Loucy (cell line): Measurements from ENCODE around the gene PLA2G5.

Experiments used
- H2AFZ ChIP-seq: fragments of 200-600 bp; sonication (generic); 2 replicates; pipeline ENCODE4 v1.6.0; 2016; ENCODE audit warnings: antibody characterized with exemption, mild to moderate bottlenecking, low read length, moderate library complexity
- H3F3A ChIP-seq: fragments of 200-600 bp; 2 replicates; pipeline ENCODE4 v1.6.0; 2016; ENCODE audit warnings: antibody characterized with exemption, low read depth, mild to moderate bottlenecking
- H3K27me3 ChIP-seq: fragments of 200-600 bp; sonication (generic); 2 replicates; pipeline ENCODE4 v1.6.1; 2014; ENCODE audit warnings: low read length, mild to moderate bottlenecking; ENCODE audit not compliant: insufficient read depth, poor library complexity, severe bottlenecking
- H3K36me3 ChIP-seq: fragments of 200-600 bp; sonication (generic); 2 replicates; pipeline ENCODE4 v1.6.1; 2016; ENCODE audit warnings: low read length; ENCODE audit not compliant: insufficient read depth
- H3K4me1 ChIP-seq: fragments of 200-600 bp; sonication (generic); 2 replicates; pipeline ENCODE4 v1.5.1; 2014; ENCODE audit warnings: low read length, mild to moderate bottlenecking; ENCODE audit not compliant: insufficient read depth, poor library complexity, severe bottlenecking
- H3K4me2 ChIP-seq: fragments of 200-600 bp; sonication (generic); 2 replicates; pipeline ENCODE4 v1.6.0; 2014; ENCODE audit warnings: antibody characterized with exemption, low read length, low read depth, mild to moderate bottlenecking; ENCODE audit not compliant: poor library complexity, severe bottlenecking
- H3K4me3 ChIP-seq: fragments of 200-600 bp; sonication (generic); 2 replicates; pipeline ENCODE4 v1.5.1; 2014; ENCODE audit warnings: low read length, mild to moderate bottlenecking, mixed read lengths; ENCODE audit not compliant: poor library complexity, severe bottlenecking
- H3K79me2 ChIP-seq: fragments of 200-600 bp; sonication (generic); 2 replicates; pipeline ENCODE4 v1.6.1; 2014; ENCODE audit warnings: low read length; ENCODE audit not compliant: insufficient read depth
- H3K9ac ChIP-seq: fragments of 200-600 bp; sonication (generic); 2 replicates; pipeline ENCODE4 v1.6.0; 2014; ENCODE audit warnings: mild to moderate bottlenecking, low read depth, low read length, moderate library complexity; ENCODE audit not compliant: poor library complexity, severe bottlenecking
- H3K9me2 ChIP-seq: fragments of 200-600 bp; sonication (generic); replicated peaks from 2 replicates; pipeline ENCODE4 v1.6.1; 2016; ENCODE audit warnings: low read depth, low read length, mixed read lengths
- H3K9me3 ChIP-seq: fragments of 200-600 bp; sonication (generic); 2 replicates; pipeline ENCODE4 v1.6.1; 2014; ENCODE audit warnings: mild to moderate bottlenecking, antibody characterized with exemption, low read length, low read depth; ENCODE audit not compliant: insufficient read depth
- H4K20me1 ChIP-seq: fragments of 200-600 bp; sonication (generic); 2 replicates; pipeline ENCODE4 v1.6.0; 2014; ENCODE audit warnings: antibody characterized with exemption, low read length, mild to moderate bottlenecking; ENCODE audit not compliant: insufficient read depth, poor library complexity, severe bottlenecking
- EZH2phosphoT487 ChIP-seq: fragments of 200-600 bp; IDR thresholded peaks from 2 replicates; pipeline ENCODE4 v1.6.1; 2018; ENCODE audit warnings: antibody characterized with exemption, mild to moderate bottlenecking, moderate library complexity, borderline replicate concordance
- TF ChIP-seq, protein P1 (sequence below): fragments of 200-600 bp; sonication (generic); conservative IDR thresholded peaks from 2 replicates; pipeline ENCODE4 v1.5.1; 2014; ENCODE audit warnings: mild to moderate bottlenecking, antibody characterized with exemption, low read length

PLA2G5 gene

DNA sequence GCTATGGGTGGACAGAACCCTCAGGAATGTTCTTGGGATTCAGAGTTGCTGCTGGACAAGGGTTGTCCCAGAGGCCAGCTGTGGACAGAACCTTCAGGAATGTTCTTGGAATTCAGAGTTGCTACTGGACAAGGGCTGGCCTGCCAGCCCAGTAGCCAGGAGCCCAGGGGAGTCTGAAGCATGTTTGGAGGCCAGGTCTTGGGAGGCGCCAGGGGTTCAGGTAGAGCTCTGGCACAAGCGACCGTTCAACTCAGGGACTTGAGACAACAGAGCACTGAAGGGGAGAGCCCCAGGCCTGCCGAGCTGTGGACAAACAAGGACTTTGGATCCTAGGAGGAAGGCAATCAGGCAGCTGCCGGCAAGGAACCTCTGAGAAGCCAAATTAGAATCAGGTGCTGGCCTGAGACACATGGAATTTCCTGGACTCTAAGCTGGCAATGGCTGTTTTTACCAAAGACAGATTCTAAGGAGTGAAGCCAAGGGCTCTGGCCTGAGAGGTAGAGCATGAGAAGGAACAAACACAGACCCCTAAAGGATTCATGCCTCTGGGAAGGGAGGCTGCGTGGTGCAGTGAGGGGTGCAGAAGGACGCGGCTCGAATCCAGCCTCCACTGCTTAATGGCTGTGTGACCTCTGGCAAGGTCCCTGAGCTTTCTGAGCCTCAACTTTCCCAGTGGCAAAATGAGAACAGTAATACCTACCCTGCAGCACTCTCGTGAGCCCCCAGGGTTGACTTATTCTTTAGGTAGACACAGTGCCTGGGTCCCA lies 13.4 kb downstream of the PLA2G5 start:
- H3F3A ChIP-seq: no peaks in the 10 kb centered on the region
- TF ChIP-seq, protein P1, sequence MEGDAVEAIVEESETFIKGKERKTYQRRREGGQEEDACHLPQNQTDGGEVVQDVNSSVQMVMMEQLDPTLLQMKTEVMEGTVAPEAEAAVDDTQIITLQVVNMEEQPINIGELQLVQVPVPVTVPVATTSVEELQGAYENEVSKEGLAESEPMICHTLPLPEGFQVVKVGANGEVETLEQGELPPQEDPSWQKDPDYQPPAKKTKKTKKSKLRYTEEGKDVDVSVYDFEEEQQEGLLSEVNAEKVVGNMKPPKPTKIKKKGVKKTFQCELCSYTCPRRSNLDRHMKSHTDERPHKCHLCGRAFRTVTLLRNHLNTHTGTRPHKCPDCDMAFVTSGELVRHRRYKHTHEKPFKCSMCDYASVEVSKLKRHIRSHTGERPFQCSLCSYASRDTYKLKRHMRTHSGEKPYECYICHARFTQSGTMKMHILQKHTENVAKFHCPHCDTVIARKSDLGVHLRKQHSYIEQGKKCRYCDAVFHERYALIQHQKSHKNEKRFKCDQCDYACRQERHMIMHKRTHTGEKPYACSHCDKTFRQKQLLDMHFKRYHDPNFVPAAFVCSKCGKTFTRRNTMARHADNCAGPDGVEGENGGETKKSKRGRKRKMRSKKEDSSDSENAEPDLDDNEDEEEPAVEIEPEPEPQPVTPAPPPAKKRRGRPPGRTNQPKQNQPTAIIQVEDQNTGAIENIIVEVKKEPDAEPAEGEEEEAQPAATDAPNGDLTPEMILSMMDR: no peak
- no peak for TF ChIP-seq EZH2phosphoT487
- H3K9me2 ChIP-seq: no peaks in the 10 kb centered on the region
- no peaks in the 10 kb centered on the region for H3K27me3 ChIP-seq
- no peak overlapping the region for H3K4me3 ChIP-seq
- H2AFZ ChIP-seq: no peak overlapping the region
- H3K79me2 ChIP-seq: no peaks in the 10 kb centered on the region
- H3K9me3 ChIP-seq: no peaks in the 10 kb centered on the region
- no peak overlapping the region for H3K9ac ChIP-seq
- H3K4me1 ChIP-seq: peaks cover 21% of the 10 kb centered on the region
- H3K4me2 ChIP-seq: no peak overlapping the region
- H4K20me1 ChIP-seq: no peaks in the 10 kb centered on the region
- H3K36me3 ChIP-seq: no peaks in the 10 kb centered on the region

DNA sequence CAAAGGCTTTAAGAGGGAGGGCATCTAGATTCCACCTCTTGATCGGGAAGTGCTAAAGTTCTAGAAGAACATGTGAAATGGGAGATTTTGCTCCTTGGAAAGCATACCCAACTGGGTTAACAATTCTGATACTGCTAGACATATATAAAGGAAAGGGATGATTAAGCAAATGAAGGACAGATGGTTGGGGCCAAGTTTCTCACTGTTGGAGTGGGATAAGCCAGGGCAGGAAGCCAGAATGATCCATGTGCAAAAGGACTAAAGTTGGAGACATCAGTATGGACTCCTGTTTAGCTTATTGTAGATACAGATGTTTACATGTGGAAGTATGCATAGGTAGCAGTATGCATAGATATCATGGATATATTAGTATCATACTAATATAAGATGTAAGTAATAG lies 16.8 kb downstream of the PLA2G5 start:
- Histone ChIP-seq H3K9ac (no peak overlapping the region), H3K4me2 (no peak overlapping the region), H3K9me2 (no peaks in the 10 kb centered on the region), H3K4me3 (no peak overlapping the region), H3K27me3 (no peaks in the 10 kb centered on the region), H3K4me1 (peaks cover 7% of the 10 kb centered on the region), H3F3A (no peaks in the 10 kb centered on the region), H3K9me3 (no peaks in the 10 kb centered on the region), H4K20me1 (no peaks in the 10 kb centered on the region), H2AFZ (no peak overlapping the region), H3K79me2 (no peaks in the 10 kb centered on the region), H3K36me3 (no peaks in the 10 kb centered on the region)
- no peak for TF ChIP-seq EZH2phosphoT487

DNA sequence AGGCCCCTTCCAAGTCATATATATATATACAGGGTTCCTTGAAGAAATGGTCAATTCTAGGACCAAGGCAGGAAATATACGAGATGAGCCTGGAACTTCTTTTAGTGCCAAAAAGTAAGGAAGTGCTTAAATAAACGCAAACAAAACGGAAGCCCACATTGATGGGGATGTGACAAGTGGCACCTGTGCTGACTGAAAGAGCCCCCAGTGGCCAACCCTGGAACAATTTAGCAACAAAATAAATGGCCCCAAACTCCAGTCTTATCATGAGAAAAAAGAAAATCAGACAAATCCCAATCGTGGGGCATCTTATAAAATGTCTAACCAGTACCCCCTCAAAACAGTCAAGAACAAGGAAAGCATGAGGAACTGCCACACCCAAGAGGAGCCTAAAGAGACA lies 17.7 kb downstream of the PLA2G5 start:
- TF ChIP-seq EZH2phosphoT487: no peak
- TF ChIP-seq, protein P1: peak; percentile 56
- Histone ChIP-seq H3K4me2 (no peak overlapping the region), H3K27me3 (no peaks in the 10 kb centered on the region)

More for the DNA sequence above, 17.7 kb downstream of the PLA2G5 start:
- no peaks in the 10 kb centered on the region for H4K20me1 ChIP-seq
- H3K9me2 ChIP-seq: no peaks in the 10 kb centered on the region
- H3K4me1 ChIP-seq: peaks cover 1% of the 10 kb centered on the region
- H3K9me3 ChIP-seq: no peaks in the 10 kb centered on the region
- no peak overlapping the region for H3K9ac ChIP-seq
- H2AFZ ChIP-seq: no peak overlapping the region
- no peaks in the 10 kb centered on the region for H3K79me2 ChIP-seq
- H3K36me3 ChIP-seq: no peaks in the 10 kb centered on the region
- no peaks in the 10 kb centered on the region for H3F3A ChIP-seq
- no peak overlapping the region for H3K4me3 ChIP-seq
